Effector CD4-positive, alpha-beta T cell (primary cell): ENCODE data around the gene WDR7.

Experiments used
- DNase-seq: peaks from one replicate; pipeline ENCODE4 v3.0.0-alpha.2; 2020

The WDR7 gene

DNA sequence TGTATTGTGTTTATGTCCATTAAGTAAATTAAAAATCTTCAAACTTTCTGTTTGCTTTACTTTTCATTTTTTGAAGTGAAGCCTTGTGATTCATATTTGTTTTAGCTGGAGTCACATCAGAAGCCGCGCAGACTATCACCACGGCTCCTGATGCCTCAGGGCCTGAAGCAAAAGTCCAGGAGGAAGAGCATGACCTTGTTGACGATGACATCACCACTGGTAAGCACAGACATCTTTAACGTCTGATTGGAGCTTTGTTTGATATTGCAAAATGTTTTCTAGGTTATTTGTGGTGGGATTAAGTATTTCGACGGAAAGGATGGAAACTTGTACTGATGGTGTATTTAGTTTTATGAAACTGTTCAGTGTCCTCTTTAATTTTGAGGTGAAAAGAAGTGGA, 164.8 kb downstream of the WDR7 start:
- no peak for DNase-seq

DNA sequence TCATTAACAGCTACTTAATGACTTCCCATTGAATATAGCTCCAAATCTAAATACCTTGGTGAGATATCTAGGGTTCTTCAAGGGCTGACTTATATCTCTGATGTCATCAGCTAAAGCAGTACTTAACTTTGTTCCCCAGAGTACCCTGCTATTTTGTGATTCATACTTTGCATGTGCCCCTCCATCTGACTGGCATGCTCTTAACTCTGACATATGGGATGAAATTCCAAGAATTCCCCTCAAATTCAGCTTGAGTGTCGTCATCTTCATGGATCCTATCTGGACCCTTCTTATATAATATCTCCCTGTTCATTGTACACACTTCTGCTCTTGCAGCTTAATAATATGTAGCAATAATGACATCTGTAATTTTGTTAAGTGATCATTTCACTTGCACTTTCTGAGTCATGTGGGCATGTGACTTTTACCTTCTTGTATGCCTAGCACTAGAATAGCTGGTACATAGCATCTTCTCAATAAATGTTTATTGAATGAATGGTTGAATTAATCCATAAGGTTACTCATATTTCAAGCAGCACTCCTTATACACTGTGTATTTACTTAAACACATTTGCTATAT, 172.9 kb downstream of the WDR7 start:
- no peak for DNase-seq

DNA sequence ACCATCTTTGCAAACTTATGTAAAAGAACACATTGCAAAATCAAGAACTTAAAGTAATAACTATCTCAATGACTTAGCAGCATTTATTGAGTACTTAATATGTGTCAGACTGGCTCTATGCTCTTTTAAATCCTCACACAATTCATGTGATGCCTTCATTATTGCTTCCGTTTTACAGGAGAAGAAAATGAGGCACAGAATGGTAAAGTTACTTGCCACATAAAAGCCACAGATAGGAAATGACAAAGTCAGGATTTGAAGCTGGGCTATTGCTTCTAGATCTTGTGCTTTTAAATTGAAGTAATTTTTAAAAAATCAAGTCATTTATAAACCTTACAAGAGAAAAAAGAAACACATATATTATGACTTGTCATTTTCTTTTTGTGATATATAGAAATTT, 174.2 kb downstream of the WDR7 start:
- no peak for DNase-seq

DNA sequence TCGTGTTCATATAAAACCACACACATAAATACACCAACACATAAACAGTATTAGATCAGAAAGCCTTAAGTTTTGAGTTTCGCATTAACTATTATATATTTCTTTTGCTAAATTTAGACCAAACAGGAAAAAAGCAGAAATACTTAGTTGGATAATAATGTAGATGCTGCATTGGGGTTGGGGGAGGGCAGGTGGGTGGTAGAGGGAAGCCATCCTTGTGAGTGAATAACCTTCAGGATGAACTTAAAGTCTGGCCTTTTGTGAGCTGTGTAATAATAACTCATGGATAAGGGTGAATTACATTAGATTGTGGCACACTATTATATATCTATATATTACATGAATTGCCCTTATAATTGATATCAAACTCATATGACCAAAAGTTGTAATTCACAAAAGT, 174.7 kb downstream of the WDR7 start:
- no peak for DNase-seq

DNA sequence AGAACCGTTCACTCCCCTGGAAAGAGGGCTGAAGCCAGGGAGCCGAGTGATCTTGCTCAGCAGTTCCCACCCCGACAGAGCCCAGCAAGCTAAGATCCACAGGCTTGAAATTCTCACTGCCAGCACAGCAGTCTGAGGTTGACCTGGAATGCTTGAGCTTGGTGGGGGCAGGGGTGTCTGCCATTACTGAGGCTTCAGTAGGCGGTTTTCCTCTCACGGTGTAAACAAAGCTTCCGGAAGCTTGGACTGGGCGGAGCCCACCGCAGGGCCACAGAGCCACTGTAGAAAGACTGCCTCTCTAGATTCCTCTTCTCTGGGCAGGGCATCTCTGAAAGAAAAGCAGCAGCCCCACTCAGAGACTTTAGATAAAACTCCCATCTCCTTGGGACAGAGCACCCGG, 180.8 kb downstream of the WDR7 start:
- no peak for DNase-seq

DNA sequence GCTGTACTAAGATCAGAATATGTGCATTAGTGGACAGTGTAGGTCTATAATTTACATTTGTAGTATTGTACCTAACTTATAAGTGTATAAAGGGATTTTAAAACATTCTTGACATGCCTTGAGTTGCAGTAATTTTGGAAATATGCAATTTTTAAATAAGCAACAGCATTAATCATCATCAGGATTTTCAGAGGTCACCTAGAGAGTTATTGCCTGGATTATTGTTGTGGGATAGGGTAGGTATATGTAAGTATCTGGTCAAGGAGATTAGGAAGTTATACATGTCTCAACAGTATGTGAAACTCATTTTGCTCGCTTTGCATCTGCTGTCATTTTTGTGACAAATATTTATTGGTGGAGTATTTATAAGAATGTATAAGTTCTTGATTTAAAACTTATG, 184.2 kb downstream of the WDR7 start:
- DNase-seq: no peak

DNA sequence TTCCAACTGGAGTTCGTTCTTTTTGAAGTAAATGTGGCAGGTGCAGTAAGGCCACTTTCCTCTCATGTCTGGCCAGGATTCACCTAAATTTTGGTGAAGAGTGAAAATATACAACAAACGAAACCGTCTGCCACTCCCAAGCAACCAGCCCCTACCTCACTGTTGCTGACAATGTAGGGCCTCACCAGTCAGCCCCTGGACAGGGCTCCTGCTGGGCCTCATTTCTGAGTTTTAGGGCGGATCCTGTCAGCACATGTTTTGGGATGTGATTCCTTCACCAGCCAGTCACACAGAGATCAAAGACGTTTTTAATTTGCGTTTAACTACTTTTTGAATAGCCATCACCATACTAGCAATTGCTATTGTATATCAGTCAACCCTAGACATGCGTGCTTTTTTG, 185.0 kb downstream of the WDR7 start:
- no peak for DNase-seq

DNA sequence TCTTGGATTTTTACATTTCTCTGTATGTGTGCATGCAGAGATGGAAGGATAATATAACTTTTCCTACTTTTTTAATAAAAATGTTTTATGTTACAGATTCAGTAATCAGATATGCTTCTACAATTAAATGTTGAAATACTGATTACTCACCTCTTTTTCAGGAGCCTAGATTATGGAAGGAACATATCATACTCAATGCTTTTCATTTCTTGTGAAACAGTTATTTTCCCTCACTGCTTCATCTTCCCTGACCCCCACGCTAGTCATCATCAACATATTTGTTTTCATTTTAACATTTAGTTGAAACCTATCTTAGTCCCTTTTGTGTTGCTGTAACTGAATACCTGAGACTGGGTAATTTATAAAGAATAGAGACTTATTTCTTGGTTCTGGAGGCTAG, 190.7 kb downstream of the WDR7 start:
- DNase-seq: no peak

DNA sequence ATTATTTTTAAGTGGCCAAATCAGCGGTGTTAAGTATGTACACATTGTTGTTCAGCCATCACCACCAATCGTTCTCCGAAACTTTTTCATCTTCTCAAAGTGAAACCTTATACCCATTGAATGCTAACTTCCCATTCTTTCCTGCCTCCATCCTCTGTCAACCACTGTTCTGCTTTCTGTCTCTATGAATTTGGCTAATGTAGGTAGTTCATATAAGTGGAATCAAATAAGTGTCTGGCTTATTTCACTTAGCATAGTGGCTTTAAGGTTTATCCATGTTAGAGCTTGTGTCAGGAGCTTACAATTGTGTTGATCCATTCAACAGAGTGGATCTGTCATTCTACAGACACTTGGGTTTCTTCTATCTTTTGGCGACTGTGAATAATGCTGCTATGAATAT, 192.1 kb downstream of the WDR7 start:
- DNase-seq: no peak

DNA sequence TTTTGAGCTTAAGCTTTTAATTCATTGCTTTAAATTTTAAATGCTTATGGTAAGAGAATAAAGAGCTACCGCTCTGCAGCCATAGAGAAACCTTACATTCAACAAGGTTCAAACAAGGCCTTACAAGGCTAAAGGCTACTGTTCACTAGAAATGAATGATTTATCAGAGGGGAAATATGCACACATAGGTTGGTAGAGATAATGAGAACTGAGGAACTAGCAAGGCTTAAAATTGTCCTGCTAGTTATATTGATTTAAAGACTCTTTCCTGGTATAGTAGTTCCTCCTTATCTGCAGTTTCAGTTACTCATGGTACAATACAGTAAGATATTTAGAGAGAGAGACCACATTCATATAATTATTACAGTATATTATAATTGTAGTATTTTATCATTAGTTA, 193.4 kb downstream of the WDR7 start:
- DNase-seq: no peak

DNA sequence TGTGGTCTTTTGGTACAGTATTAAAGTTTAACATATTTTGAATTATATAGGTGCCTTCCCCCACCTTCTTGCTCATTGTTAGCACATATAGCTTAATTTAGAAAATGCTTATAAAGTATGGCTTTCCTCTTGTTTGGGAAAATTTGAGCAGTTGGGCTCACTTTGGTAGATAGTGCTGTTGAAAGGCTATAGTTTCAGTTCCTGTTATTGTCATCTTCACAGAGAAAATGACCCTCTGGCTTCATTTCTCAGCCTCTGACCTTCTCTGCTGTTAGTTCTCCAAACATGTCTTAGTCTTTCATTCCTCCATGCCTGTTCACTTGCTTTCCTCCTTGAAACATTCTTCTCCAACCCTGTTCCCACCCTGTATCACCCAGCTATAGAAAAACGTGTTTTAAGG, 200.6 kb downstream of the WDR7 start:
- no peak for DNase-seq

DNA sequence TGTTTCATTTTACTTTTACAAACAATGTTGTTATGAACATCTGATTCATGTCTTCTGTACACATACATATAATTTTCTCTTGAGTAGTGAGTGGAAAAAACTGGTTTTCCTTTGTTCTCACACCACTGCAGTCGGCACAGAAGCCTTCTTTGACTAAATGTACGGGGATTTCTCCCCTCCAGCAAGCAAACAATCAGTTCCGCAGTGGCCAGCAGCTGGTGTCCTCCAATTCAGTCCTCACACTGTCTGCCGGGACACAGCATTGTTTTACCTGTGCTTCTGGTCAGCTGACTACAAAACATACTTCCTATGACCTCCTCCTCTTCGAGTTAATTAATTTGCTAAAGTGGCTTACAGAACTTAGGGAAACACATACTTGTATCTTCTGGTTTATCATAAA, 202.8 kb downstream of the WDR7 start:
- DNase-seq: no peak

DNA sequence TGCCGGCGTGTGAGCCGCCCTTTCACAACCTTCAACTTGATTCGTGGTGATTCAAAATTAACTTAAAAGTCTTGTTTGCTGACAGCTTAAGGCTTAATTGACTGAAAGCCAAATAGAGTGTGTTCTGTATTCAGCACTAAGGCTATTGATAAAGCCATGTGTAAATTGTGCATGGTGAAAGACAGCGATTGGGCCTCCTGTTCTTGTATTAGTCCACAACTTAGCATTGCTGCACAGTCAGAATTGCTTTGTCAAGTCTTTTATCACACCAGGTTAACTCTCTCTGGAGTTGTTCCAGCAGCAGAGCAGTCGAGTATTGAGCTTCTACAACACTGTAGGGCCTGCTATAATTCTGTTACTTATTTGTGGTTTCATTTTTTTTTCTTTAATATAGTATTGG, 210.1 kb downstream of the WDR7 start:
- no peak for DNase-seq

DNA sequence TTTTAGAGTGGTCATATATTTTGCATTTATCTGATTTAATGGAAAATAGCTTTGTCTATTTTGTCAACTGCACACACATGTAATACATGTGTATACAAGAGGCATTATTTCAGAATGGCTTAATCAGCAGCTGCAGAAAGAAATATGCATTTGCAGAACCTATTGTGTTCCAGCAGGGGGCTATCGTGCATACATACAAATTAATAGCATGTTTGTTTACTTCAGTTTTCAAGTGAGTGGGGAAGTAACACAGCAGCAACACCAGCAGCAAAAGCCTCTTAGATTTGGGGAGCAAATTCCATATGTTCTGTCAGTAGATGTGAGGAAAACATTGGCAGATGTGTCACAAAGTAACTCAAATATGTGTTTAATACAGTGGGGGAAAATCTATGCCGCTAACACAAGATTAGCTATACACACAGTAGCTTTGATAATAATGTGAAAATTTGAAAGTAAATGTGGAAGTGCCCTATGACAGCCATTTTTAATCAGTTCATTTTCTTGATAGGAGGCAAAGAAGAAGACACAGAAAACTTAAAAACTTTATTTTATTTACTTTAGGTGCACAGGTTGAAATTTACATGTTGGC, 218.1 kb downstream of the WDR7 start:
- no peak for DNase-seq

DNA sequence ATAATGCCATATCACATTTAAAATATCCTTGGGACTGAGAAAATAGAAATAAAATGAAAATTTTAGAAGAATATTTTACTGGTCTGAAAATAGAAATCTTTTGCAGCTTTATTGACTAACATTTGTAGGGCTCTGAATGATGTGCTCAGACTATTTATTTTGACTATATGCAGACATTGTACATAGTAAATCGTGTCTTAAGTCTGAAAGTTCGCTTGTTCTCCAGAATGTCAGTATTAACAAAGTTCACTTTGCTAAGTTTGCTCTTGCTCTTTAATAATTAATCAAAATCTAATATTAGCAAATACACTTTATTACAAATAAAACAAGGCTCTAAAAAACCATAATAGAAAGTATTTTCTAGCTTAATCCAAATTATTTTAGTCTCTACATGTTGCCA, 219.8 kb downstream of the WDR7 start:
- no peak for DNase-seq

DNA sequence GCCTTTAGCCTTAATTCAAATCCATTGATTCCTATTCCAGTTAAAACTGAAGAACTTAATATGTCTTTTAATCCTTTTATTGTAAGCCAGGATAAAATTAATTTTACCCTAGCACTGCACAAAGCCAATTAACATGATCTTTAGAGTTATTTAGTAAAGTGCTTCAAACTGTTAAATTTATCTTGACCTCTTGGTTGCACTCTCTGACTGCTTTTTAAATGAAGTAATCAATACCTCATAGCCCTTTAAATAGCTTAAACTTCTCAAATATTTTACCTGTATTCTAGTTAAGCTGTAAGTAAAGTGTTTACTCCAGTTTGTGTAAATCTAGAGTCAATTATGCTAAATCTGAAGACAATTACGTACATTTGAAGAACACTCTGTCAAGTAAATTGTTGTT, 221.0 kb downstream of the WDR7 start:
- no peak for DNase-seq

DNA sequence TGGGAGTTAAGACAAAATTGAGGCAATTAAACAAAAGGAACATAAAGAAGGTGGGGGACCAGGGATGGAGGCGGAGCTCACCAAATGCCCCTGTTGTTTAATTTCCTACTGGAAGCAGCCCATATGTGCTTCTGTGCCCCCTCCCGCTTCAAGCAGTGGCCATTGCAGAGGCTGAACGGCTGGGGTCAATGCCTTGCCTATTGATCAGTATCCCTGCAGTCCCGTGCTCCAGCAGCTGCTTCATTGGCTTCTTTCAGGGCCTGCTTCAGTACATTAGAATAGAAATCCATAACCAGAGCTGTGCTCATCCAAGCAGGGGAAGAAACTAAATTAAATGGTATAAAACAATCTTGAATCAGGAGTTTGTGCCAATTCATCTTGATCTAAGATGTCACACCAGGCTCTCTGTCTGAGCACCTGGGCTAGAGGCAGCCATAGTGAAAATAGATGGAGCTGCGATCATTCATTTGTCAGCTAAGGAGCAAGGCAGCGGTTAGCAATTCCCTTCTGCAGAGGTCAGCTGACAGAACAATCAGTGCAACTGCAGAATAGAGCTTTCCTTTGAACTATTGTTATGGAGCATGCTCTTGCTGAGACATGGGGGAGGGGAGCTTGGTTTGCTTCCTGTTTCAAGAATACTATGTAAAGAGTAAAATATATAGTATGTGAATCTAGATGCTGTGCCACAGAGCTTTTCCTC, 222.4 kb downstream of the WDR7 start:
- DNase-seq: no peak

DNA sequence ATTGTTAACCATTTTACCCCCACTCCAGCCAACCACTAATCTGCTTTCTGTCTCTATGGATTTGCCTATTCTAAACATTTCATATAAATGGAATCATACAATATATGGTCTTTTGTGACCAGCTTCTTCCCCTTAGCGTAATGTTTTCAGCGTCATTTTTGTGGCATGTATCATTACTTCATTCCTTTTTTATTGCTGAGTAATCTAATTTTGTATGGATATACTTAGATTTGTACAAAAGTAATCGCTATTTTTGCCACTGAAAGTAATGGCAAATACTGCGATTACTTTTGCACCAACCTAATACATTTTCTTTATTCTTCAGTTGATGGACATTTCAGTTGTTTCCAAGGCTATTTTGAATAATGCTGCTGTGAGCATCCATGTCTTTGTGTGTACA, 227.6 kb downstream of the WDR7 start:
- DNase-seq: no peak

DNA sequence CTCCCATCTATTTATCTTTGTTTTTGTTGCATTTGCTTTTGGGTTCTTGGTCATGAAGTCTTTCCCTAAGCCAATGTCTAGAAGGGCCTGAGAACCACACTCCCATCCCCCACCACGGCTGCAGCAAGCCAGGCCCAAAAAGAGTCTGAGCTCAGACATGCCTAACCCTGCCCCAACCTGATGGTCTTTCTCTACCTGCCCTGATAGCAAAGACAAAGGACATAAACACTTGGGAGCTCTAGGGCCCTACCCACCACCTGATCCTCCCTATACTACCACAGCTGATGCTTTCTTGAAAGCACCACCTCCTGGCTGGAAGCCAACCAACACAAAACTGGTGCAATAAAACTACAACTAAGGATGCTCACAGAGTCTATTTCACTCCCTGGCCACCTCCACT, 233.4 kb downstream of the WDR7 start:
- no peak for DNase-seq

DNA sequence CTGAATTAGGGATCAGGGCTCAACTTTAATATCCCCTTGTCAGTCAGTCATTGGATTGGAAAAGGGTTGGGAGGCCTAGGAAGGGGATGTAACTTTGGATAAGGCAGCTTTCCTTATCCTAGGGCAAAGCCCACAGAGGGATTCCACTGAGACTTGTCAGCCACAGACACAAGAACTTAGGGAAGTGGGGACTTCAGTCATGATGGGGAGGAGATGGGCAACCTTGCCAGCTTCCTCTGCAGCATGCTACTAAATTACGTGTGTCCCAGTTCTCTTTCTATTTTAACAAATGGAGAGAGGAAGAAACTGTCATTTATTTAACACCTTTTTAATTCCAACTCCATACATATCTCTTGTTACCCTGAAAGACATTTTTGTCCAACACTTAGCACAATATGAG, 237.8 kb downstream of the WDR7 start:
- DNase-seq: no peak

DNA sequence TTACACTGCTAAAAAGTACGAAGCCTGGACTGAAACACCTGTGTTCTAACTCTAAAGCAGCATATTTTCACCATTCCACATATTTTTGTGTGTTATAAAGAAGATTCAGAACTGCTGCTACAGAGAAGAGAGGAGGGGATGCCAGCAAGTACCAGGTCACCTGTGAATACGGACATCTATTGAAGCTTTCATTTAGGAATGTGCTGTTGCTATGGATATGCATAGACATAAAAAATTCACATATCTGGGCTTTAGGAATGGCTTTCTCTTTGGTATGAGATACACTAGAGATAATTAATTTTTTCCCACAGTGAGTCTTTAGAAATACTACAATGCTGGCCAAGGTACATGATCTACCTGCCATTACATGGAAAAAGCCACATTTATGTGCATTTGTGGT, 238.5 kb downstream of the WDR7 start:
- no peak for DNase-seq

DNA sequence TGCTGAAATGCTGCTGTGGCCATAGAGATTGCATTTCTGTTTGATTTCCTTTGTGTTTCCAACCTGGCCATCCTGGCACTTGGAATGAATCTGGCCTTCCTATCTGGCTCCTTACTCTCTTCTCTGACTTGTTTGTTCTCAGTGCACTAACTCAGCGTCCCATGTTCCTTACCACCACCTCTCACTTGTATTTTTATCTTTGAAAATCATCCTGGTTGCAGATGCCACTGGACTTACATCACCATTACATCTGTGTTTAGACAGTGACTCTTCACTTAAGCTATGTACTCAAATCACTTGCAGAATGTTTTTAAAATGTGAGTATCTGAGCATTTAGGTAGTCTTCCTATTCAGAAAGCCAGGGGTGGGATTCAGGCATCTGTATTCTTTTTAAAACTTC, 239.5 kb downstream of the WDR7 start:
- DNase-seq: no peak

DNA sequence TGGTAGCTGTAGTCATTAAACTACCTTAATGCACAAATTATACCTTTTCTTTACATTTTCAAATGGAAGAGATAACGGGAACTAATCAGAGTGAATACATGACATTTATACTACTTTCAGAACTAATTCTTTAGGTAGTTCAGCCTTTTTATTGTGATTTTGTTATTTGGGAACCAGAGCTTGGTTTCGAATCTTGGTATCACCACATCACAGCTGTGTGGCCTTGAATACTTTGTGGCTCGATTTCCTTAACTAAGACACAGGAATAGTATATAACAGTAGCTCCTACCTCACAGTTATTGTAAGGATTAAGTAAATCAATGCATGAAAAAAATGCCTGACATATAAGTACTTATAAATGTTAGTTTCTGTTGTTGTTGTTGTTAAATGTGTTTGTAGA, 240.0 kb downstream of the WDR7 start:
- DNase-seq: no peak

DNA sequence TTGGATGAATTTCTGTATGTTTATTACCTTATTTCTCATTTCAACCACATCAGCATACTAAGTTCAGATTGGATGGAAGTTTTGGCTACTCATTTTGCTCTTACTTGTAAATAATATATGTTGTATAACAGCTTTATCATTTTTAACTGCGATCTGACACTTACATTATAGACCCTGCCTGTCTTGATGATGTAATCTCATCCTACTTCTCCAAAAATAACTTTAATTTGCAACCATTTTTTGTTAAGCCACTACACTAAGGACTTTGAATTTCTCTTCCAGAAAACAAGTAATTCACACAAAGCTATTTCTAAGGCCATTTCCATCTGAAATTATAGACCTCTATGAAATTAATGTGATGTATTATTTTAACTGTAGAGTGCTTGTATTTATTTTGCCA, 240.7 kb downstream of the WDR7 start:
- DNase-seq: no peak

DNA sequence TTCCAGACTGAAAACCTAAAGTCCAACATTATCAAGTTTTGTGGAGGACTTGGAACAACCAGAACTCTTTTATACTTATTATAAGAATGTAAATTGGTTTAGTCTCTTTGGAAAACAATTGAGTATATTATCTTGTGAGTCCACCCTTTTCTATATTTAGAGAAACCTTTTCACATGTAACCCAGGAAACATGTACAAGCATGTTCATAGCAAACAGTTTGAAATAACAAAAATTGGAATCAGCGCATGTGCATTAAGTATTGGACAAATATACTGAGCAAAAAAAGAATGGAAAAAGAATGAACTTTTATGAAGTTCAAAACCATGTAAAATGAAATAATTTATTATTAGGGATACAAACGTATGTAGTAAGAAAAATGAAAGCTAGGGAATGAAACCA, 246.0 kb downstream of the WDR7 start:
- no peak for DNase-seq
